SK-N-SH treated with all-trans-retinoic acid at 6 μM for 48 hours (cell line): Measurements from ENCODE around the gene STK26.

Experiments used
- ATAC-seq: fragments of 200-7000 bp; cut with Tn5 transposase; 3 replicates; pipeline ENCODE4 v1.9.1; 2020; ENCODE audit warnings: mild to moderate bottlenecking, moderate library complexity
- ARNTL ChIP-seq: fragments of 450-650 bp; formaldehyde crosslinking; IDR thresholded peaks from 2 replicates; pipeline ENCODE4 v1.5.0; 2020; ENCODE audit warnings: low read depth, mild to moderate bottlenecking, moderate library complexity, borderline replicate concordance
- BACH2 ChIP-seq: fragments of 250-450 bp; sonication (Bioruptor Pico); IDR thresholded peaks from 2 replicates; pipeline ENCODE4 v1.9.0; 2021; ENCODE audit warnings: mild to moderate bottlenecking, borderline replicate concordance
- CREB5 ChIP-seq: fragments of 250-450 bp; sonication (Bioruptor Pico); IDR thresholded peaks from 2 replicates; pipeline ENCODE4 v1.5.1; 2020; ENCODE audit warnings: low read depth, mild to moderate bottlenecking, moderate library complexity
- CSRNP3 ChIP-seq: fragments of 250-450 bp; sonication (Bioruptor Pico); IDR thresholded peaks from 2 replicates; pipeline ENCODE4 v1.5.1; 2021; ENCODE audit warnings: mild to moderate bottlenecking, moderate library complexity
- ESRRG ChIP-seq: fragments of 250-450 bp; sonication (Bioruptor Pico); IDR thresholded peaks from 2 replicates; pipeline ENCODE4 v1.6.1; 2021; ENCODE audit warnings: mild to moderate bottlenecking
- GLIS3 ChIP-seq: fragments of 250-450 bp; sonication (Bioruptor Pico); IDR thresholded peaks from 2 replicates; pipeline ENCODE4 v1.5.0; 2020; ENCODE audit warnings: mild to moderate bottlenecking, moderate library complexity
- OSR1 ChIP-seq: fragments of 250-450 bp; sonication (Bioruptor Pico); IDR thresholded peaks from 2 replicates; pipeline ENCODE4 v1.8.0; 2022; ENCODE audit warnings: moderate library complexity, mild to moderate bottlenecking, inconsistent platforms
- PATZ1 ChIP-seq: fragments of 250-450 bp; sonication (Bioruptor Pico); IDR thresholded peaks from 2 replicates; pipeline ENCODE4 v1.8.0; 2020; ENCODE audit warnings: mild to moderate bottlenecking, moderate library complexity, borderline replicate concordance
- POU6F1 ChIP-seq: fragments of 250-450 bp; sonication (Bioruptor Pico); IDR thresholded peaks from 2 replicates; pipeline ENCODE4 v1.8.0; 2021; ENCODE audit warnings: low read depth, mild to moderate bottlenecking, moderate library complexity, borderline replicate concordance
- PPARA ChIP-seq: fragments of 250-450 bp; sonication (Bioruptor Pico); IDR thresholded peaks from 2 replicates; pipeline ENCODE4 v1.5.0; 2020; ENCODE audit warnings: mild to moderate bottlenecking, borderline replicate concordance
- RARB ChIP-seq: fragments of 250-450 bp; sonication (Bioruptor Pico); IDR thresholded peaks from 2 replicates; pipeline ENCODE4 v1.8.0; 2021; ENCODE audit warnings: mild to moderate bottlenecking, moderate library complexity
- SNAI2 ChIP-seq: fragments of 250-450 bp; sonication (Bioruptor Pico); IDR thresholded peaks from 2 replicates; pipeline ENCODE4 v1.5.0; 2020; ENCODE audit warnings: mild to moderate bottlenecking, moderate library complexity
- TCF4 ChIP-seq: fragments of 250-450 bp; sonication (Bioruptor Pico); IDR thresholded peaks from 2 replicates; pipeline ENCODE4 v1.8.0; 2021; ENCODE audit warnings: mild to moderate bottlenecking, moderate library complexity, borderline replicate concordance
- TOX ChIP-seq: fragments of 250-450 bp; sonication (Bioruptor Pico); IDR thresholded peaks from 2 replicates; pipeline ENCODE4 v1.8.0; 2021; ENCODE audit warnings: mild to moderate bottlenecking, moderate library complexity, borderline replicate concordance
- TSHZ2 ChIP-seq: fragments of 250-450 bp; sonication (Bioruptor Pico); IDR thresholded peaks from 2 replicates; pipeline ENCODE4 v1.5.0; 2020; ENCODE audit warnings: mild to moderate bottlenecking, moderate library complexity
- ZFP3 ChIP-seq: fragments of 250-450 bp; sonication (Bioruptor Pico); IDR thresholded peaks from 2 replicates; pipeline ENCODE4 v1.5.0; 2020; ENCODE audit warnings: mild to moderate bottlenecking, moderate library complexity
- ZFP30 ChIP-seq: fragments of 450-650 bp; formaldehyde crosslinking; IDR thresholded peaks from 2 replicates; pipeline ENCODE4 v1.5.0; 2022; ENCODE audit warnings: mild to moderate bottlenecking, moderate library complexity
- ZNF565 ChIP-seq: fragments of 450-650 bp; formaldehyde crosslinking; conservative IDR thresholded peaks from 2 replicates; pipeline ENCODE4 v1.5.0; 2020; ENCODE audit warnings: low read depth, mild to moderate bottlenecking, moderate library complexity
- ZNF8 ChIP-seq: fragments of 450-650 bp; formaldehyde crosslinking; IDR thresholded peaks from 2 replicates; pipeline ENCODE4 v1.5.0; 2020; ENCODE audit warnings: mild to moderate bottlenecking, moderate library complexity

Gene STK26

GRCh38 chrX:132101799-132102198 is 78.7 kb downstream of the STK26 start:
- TF ChIP-seq SNAI2: no peak
- TF ChIP-seq PPARA (CRISPR knock-in tag): no peak
- no peak for TF ChIP-seq TOX
- no peak for TF ChIP-seq ZFP3 (CRISPR knock-in tag)
- no peak for TF ChIP-seq ZNF565
- no peak for TF ChIP-seq CSRNP3
- TF ChIP-seq OSR1 (CRISPR knock-in tag): no peak
- TF ChIP-seq, all 23 proteins: peak for 0
- no peak for ATAC-seq

GRCh38 chrX:132107291-132107690 is 84.2 kb downstream of the STK26 start:
- no peak for TF ChIP-seq OSR1 (CRISPR knock-in tag)
- TF ChIP-seq ZNF8: no peak
- no peak for TF ChIP-seq ARNTL (CRISPR knock-in tag)
- no peak for TF ChIP-seq BACH2 (CRISPR knock-in tag)
- no peak for TF ChIP-seq CREB5 (CRISPR knock-in tag)
- TF ChIP-seq PATZ1 (CRISPR knock-in tag): no peak
- no peak for TF ChIP-seq GLIS3 (CRISPR knock-in tag)
- no peak for TF ChIP-seq ESRRG (CRISPR knock-in tag)
- TF ChIP-seq POU6F1 (CRISPR knock-in tag): no peak
- no peak for TF ChIP-seq TSHZ2 (CRISPR knock-in tag)
- no peak for ATAC-seq

- TF ChIP-seq ZFP30 (CRISPR knock-in tag) (no peak), ZNF8 (no peak), TCF4 (CRISPR knock-in tag) (no peak), CREB5 (CRISPR knock-in tag) (no peak), OSR1 (CRISPR knock-in tag) (no peak), RARB (CRISPR knock-in tag) (no peak), BACH2 (CRISPR knock-in tag) (no peak), ESRRG (CRISPR knock-in tag) (no peak)
- TF ChIP-seq, all 23 proteins: peak for 0
- ATAC-seq: no peak
These were observed 91.5 kb downstream of the STK26 start for GRCh38 chrX:132114607-132115006.
